Measurements from ENCODE around the gene ALB. TPM values are rescaled to one million over a fixed set of nuclear protein-coding genes. Genes with fewer than 3 reads are reported as not detected.

Gene ALB
- total RNA-seq, 1 experiment from 2014 or later, result 21.3 TPM

- POLR2A ChIA-PET, result no interaction called here
- TF ChIP-seq CTCF (IDR thresholded peaks at IDR 0.05) (no peak), TCF7L2 (IDR thresholded peaks at IDR 0.05; ENCODE audit: low read depth, low read length) (no peak), POLR2AphosphoS5 (IDR thresholded peaks at IDR 0.05; ENCODE audit: low read depth, low read length) (no peak), REST (IDR thresholded peaks at IDR 0.05; ENCODE audit: insufficient read depth in 1 of 2, low read depth in 2 of 2, low read length in 1 of 2) (no peak), SIN3A (IDR thresholded peaks at IDR 0.05; ENCODE audit: borderline replicate concordance, insufficient read depth, low read depth, low read length) (no peak)
- intact Hi-C loops (cut with micrococcal nuclease; ENCODE audit: unreplicated experiment), result no loop called here
- Histone ChIP-seq H3K27me3 (ENCODE audit: control insufficient read depth, insufficient read depth, low read length) (no peaks in the 10 kb centered on the region), H3K4me3 (ENCODE audit: low read depth in 2 of 2, low read length in 2 of 2) (no peak overlapping the region), H3K9me3 (ENCODE audit: control insufficient read depth, insufficient read depth, low read depth, low read length) (no peaks in the 10 kb centered on the region), H3K36me3 (ENCODE audit: control insufficient read depth, insufficient read depth, low read length) (no peaks in the 10 kb centered on the region), H3K27ac (ENCODE audit: low read length) (no peak overlapping the region), H3K4me1 (ENCODE audit: control insufficient read depth, insufficient read depth, low read length) (no peaks in the 10 kb centered on the region)
- DNase-seq (ENCODE audit: low read depth, low spot score) (no peak), ATAC-seq (no peak)
- CTCF ChIA-PET, result no interaction called here
- in situ Hi-C loops (cut with HindIII; ENCODE audit: low pct_unique_long_range_greater_than_20kb, low sequenced_read_pairs), result no loop called here
- BruUV-seq (replicated peaks), result no TSS peak
Measured at GRCh38 chr4:73404457-73404856, 370 bp downstream of the ALB start.

- intact Hi-C loops (cut with micrococcal nuclease; ENCODE audit: unreplicated experiment), result no loop called here
- CTCF ChIA-PET, result no interaction called here
- in situ Hi-C loops (cut with HindIII; ENCODE audit: low pct_unique_long_range_greater_than_20kb, low sequenced_read_pairs), result no loop called here
Measured at GRCh38 chr4:73405138-73405537, 1.1 kb downstream of the ALB start.

More at GRCh38 chr4:73405138-73405537, 1.1 kb downstream of the ALB start:
- no peak for TF ChIP-seq SIN3A (IDR thresholded peaks at IDR 0.05; ENCODE audit: borderline replicate concordance, insufficient read depth, low read depth, low read length)
- TF ChIP-seq REST (IDR thresholded peaks at IDR 0.05; ENCODE audit: insufficient read depth in 1 of 2, low read depth in 2 of 2, low read length in 1 of 2), result no peak
- TF ChIP-seq POLR2AphosphoS5 (IDR thresholded peaks at IDR 0.05; ENCODE audit: low read depth, low read length), result no peak
- no peak for TF ChIP-seq TCF7L2 (IDR thresholded peaks at IDR 0.05; ENCODE audit: low read depth, low read length)
- TF ChIP-seq CTCF (IDR thresholded peaks at IDR 0.05), result no peak
- no peaks in the 10 kb centered on the region for H3K4me1 ChIP-seq (ENCODE audit: control insufficient read depth, insufficient read depth, low read length)
- H3K4me3 ChIP-seq (ENCODE audit: low read depth in 2 of 2, low read length in 2 of 2), result no peak overlapping the region
- BruUV-seq (replicated peaks), result no TSS peak
- POLR2A ChIA-PET, result no interaction called here
- DNase-seq (ENCODE audit: low read depth, low spot score), result no peak
- H3K36me3 ChIP-seq (ENCODE audit: control insufficient read depth, insufficient read depth, low read length), result no peaks in the 10 kb centered on the region
- no peak overlapping the region for H3K27ac ChIP-seq (ENCODE audit: low read length)
- no peaks in the 10 kb centered on the region; the same call in 1 of the 2 replicates for H3K27me3 ChIP-seq (ENCODE audit: control insufficient read depth, insufficient read depth, low read length)
- no peaks in the 10 kb centered on the region for H3K9me3 ChIP-seq (ENCODE audit: control insufficient read depth, insufficient read depth, low read depth, low read length)
- ATAC-seq, result no peak

Measured in Panc1 (cell line).